ENCODE results near the gene SCFD2.

- TF ChIP-seq EP300 (IDR thresholded peaks at IDR 0.05) (no peak), POLR2A (IDR thresholded peaks at IDR 0.05) (peak; percentile 84)
- TF ChIP-seq, protein P1, sequence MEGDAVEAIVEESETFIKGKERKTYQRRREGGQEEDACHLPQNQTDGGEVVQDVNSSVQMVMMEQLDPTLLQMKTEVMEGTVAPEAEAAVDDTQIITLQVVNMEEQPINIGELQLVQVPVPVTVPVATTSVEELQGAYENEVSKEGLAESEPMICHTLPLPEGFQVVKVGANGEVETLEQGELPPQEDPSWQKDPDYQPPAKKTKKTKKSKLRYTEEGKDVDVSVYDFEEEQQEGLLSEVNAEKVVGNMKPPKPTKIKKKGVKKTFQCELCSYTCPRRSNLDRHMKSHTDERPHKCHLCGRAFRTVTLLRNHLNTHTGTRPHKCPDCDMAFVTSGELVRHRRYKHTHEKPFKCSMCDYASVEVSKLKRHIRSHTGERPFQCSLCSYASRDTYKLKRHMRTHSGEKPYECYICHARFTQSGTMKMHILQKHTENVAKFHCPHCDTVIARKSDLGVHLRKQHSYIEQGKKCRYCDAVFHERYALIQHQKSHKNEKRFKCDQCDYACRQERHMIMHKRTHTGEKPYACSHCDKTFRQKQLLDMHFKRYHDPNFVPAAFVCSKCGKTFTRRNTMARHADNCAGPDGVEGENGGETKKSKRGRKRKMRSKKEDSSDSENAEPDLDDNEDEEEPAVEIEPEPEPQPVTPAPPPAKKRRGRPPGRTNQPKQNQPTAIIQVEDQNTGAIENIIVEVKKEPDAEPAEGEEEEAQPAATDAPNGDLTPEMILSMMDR (IDR thresholded peaks at IDR 0.05) = no peak
These were observed 11.7 kb upstream of the SCFD2 start, which contains the start of gene FIP1L1 for GRCh38 chr4:53377319-53378170.

Data from ovary (tissue), 3 donors.